ENCODE measurements around the gene TMEM258.
A peak's percentile ranks its signal among the peaks of the same experiment; 100 is the strongest.

Gene TMEM258

GRCh38 chr11:61794579-61794978, 2.2 kb upstream of the TMEM258 start:
- no peaks in the 10 kb centered on the region for H3K9me3 ChIP-seq
- no peak overlapping the region for H3K4me3 ChIP-seq (ENCODE audit: low read depth, low read length)
- TF ChIP-seq CTCF (IDR thresholded peaks at IDR 0.05; ENCODE audit: low read depth, low read length), result no peak
- H3K36me3 ChIP-seq, result peaks cover 25% of the 10 kb centered on the region
- no peak for DNase-seq
- no peaks in the 10 kb centered on the region for H3K27me3 ChIP-seq
- H3K4me1 ChIP-seq, result no peaks in the 10 kb centered on the region

GRCh38 chr11:61793829-61794204, 1.4 kb upstream of the TMEM258 start:
- Histone ChIP-seq H3K4me3 (ENCODE audit: low read depth, low read length) (peak overlapping the region; percentile 88), H3K27me3 (no peaks in the 10 kb centered on the region), H3K9me3 (no peaks in the 10 kb centered on the region), H3K4me1 (no peaks in the 10 kb centered on the region), H3K36me3 (peaks cover 25% of the 10 kb centered on the region)
- DNase-seq, result no peak
- TF ChIP-seq CTCF (IDR thresholded peaks at IDR 0.05; ENCODE audit: low read depth, low read length), result no peak

GRCh38 chr11:61793083-61793828, 857 bp upstream of the TMEM258 start:
- no peak for TF ChIP-seq CTCF (IDR thresholded peaks at IDR 0.05; ENCODE audit: low read depth, low read length)
- no peaks in the 10 kb centered on the region for H3K4me1 ChIP-seq
- no peaks in the 10 kb centered on the region for H3K27me3 ChIP-seq
- peaks cover 20% of the 10 kb centered on the region for H3K36me3 ChIP-seq
- H3K4me3 ChIP-seq (ENCODE audit: low read depth, low read length), result peak overlapping the region; percentile 88
- no peak for DNase-seq
- H3K9me3 ChIP-seq, result no peaks in the 10 kb centered on the region

GRCh38 chr11:61791737-61792309, 576 bp downstream of the TMEM258 start:
- H3K36me3 ChIP-seq, result peaks cover 15% of the 10 kb centered on the region
- no peaks in the 10 kb centered on the region for H3K27me3 ChIP-seq
- peak; percentile 76 for DNase-seq
- no peaks in the 10 kb centered on the region for H3K4me1 ChIP-seq
- H3K4me3 ChIP-seq (ENCODE audit: low read depth, low read length), result peak overlapping the region; percentile 88
- no peak for TF ChIP-seq CTCF (IDR thresholded peaks at IDR 0.05; ENCODE audit: low read depth, low read length)
- no peaks in the 10 kb centered on the region for H3K9me3 ChIP-seq

GRCh38 chr11:61787928-61788491, 4.4 kb downstream of the TMEM258 start:
- H3K4me3 ChIP-seq (ENCODE audit: low read depth, low read length), result no peak overlapping the region
- peak; percentile 73 for TF ChIP-seq CTCF (IDR thresholded peaks at IDR 0.05; ENCODE audit: low read depth, low read length)
- no peaks in the 10 kb centered on the region for H3K27me3 ChIP-seq
- H3K4me1 ChIP-seq, result no peaks in the 10 kb centered on the region
- peaks cover 5% of the 10 kb centered on the region; the same call in 1 of the 2 replicates for H3K36me3 ChIP-seq
- peak; percentile 66 for DNase-seq
- H3K9me3 ChIP-seq, result no peaks in the 10 kb centered on the region
